Fibroblast of skin of abdomen (primary cell): ENCODE results near the gene ZFHX3.

Source experiments
- DNase-seq: peaks from one replicate; pipeline ENCODE4 v3.0.0-alpha.2; 2013

The ZFHX3 gene

GRCh38 chr16:72787130-72787513, 260.8 kb downstream of the ZFHX3 start:
- no peak for DNase-seq

- no peak for DNase-seq
Measured at GRCh38 chr16:72786606-72787005, 261.3 kb downstream of the ZFHX3 start.

GRCh38 chr16:72785886-72786285, 262.0 kb downstream of the ZFHX3 start:
- DNase-seq: no peak

GRCh38 chr16:72785171-72785570, 262.8 kb downstream of the ZFHX3 start:
- DNase-seq: no peak

- no peak for DNase-seq
Measured at GRCh38 chr16:72783716-72784318, 264.1 kb downstream of the ZFHX3 start.

- DNase-seq: no peak
Measured at GRCh38 chr16:72769876-72770275, 278.1 kb downstream of the ZFHX3 start.

GRCh38 chr16:72768591-72768990, 279.3 kb downstream of the ZFHX3 start:
- DNase-seq: no peak

GRCh38 chr16:72766506-72766905, 281.4 kb downstream of the ZFHX3 start:
- no peak for DNase-seq

GRCh38 chr16:72764015-72764654, 283.8 kb downstream of the ZFHX3 start:
- DNase-seq: peak; percentile 17

GRCh38 chr16:72760581-72760980, 287.3 kb downstream of the ZFHX3 start:
- DNase-seq: no peak

- no peak for DNase-seq
Measured at GRCh38 chr16:72753881-72754280, 294.0 kb downstream of the ZFHX3 start.

GRCh38 chr16:72752004-72752695, 295.8 kb downstream of the ZFHX3 start:
- DNase-seq: no peak

- DNase-seq: no peak
Measured at GRCh38 chr16:72751076-72751475, 296.9 kb downstream of the ZFHX3 start.

- no peak for DNase-seq
Measured at GRCh38 chr16:72749091-72749490, 298.8 kb downstream of the ZFHX3 start.

GRCh38 chr16:72744076-72744793, 303.7 kb downstream of the ZFHX3 start:
- no peak for DNase-seq

GRCh38 chr16:72743011-72743761, 304.7 kb downstream of the ZFHX3 start:
- no peak for DNase-seq

GRCh38 chr16:72740347-72740746, 307.6 kb downstream of the ZFHX3 start:
- DNase-seq: peak; percentile 32

- DNase-seq: peak; percentile 71
Measured at GRCh38 chr16:72739577-72739976, 308.4 kb downstream of the ZFHX3 start.

- no peak for DNase-seq
Measured at GRCh38 chr16:72736074-72736473, 311.9 kb downstream of the ZFHX3 start.
